ENCODE measurements around the gene TTLL13.
A peak's percentile ranks its signal among the peaks of the same experiment; 100 is the strongest.
"Not testable (repeated sequence)": the region's sequence is repeated elsewhere in the genome, so short reads cannot be mapped to it uniquely, and the experiment has no call there.

The TTLL13 gene

DNA sequence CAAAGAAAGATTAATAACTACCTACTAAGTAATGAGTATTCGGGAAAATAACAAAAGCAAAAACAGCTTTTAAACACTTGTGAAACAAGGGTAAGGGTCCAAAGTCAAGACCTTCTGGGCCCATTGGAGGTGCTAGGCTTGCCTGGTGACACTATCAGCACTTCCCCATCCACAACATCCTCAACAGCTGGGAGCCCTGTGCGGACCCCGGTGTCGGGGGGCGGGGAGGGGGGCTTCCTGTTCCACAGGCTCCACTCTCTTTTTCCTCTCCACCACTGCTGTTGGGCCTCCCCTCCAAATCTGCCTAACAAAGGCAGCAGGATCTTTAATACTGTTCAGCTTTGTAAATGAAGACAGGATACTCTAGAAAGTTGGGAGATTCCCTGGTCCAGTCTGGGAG is 37.7 kb downstream of the TTLL13 start:
- no peak for DNase-seq (ENCODE audit: low spot score)

DNA sequence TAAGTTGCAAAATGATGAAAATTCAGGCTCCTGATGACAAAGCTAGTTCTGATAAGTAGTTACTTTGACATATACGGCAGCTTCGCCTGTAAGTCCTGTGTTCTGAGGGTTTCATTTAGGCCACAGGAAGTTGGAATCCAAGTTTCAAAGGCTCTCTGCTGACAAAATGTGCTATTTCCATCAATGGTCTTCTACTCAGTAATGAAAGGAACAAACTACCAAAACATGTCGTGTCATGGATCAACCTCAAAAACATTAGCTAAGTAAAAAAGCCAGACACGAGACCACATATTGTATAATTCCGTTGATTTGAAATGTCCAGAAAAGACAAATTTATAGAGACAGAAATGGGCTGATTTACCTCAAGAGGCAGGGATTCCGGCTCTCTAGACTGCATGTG is 38.6 kb downstream of the TTLL13 start:
- DNase-seq (ENCODE audit: low spot score) = no peak

DNA sequence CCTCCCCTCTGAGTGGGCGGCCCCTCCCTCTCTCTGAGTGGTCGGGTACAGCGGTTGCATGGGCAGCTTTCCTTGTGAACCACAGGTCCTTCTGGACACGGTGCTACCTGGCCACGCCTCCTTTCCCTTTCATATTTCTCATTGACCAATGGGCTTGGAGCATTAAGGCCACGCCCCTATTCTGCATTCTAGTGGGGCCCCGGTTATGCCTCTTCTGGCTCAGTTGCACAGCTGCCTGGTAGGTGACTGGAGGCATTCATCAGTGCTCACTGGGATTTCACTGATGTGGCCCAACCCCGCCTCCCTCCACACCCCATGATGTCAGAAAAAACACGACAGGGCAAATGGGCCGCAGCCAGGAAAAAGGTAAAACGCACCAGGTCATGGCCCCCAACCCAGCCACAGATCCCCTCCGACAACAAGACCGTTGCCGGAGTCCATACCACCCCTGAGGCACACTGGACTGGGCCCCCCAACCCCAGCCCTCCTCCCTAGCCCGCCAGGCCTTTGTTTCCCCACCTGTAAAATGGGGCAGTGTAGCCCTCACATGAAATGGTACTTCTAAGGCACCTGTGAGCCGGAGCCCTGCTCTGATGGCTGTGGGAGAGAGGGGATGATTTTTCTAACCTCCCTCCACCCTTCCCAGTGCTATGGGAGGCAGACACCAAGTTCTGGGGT is 42.5 kb downstream of the TTLL13 start:
- DNase-seq (ENCODE audit: low spot score) = no peak

DNA sequence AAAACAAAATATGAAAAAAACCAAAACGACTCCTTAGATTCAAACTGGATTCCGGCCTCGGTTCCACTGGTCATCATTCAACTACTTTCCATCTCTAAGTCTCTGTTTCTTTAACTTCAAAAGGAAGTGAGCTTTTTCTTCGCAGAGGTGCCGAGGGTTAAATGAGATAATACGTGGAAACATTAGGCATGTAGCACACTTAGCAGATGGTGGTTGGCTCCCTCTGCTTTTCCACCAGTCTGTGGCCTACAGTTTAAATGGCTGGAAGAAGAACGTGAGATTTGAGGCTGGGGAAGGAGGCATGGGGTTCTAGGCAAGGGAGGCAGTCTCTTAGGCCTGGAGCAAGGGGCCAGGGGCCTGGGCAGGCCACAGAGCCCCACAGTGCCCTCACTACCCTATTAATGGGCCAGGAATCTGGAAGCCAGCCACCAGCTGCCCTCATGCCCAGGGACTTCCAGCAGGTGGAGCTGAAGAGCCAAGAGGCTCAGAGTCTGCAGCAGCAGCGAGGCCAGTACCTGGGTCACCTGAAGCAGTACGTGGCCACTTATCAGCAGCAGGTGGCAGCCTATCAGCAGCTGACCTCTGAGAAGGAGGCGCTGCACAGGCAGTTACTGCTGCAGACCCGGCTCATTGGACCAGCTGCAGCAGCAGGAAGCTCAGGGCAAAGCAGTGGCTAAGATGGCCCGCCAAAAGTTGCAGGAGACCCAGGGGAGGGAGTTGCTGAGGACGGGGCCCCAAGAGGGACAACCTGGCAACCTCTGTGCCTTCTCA is 43.9 kb downstream of the TTLL13 start:
- DNase-seq (ENCODE audit: low spot score) = peak; percentile 75

DNA sequence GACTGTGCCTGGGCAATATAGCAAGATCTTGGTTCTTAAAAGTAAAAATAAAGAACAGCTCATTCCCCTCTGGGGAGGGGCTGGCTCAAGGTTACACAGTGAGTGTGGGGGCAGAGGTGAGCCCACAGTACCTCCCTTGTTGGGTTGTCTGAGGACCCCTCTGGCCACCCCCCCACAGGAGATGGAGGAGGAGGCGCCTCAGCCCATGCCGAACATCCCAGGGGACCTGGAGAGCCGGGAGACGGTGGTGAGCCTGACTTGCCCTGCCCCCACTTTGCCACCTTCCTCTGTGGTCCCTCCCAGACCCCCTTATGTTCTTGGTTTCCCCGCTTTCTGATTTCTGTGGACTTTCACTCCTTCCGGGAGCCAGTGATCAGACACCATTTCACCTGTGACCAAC is 44.8 kb downstream of the TTLL13 start:
- no peak for DNase-seq (ENCODE audit: low spot score)

DNA sequence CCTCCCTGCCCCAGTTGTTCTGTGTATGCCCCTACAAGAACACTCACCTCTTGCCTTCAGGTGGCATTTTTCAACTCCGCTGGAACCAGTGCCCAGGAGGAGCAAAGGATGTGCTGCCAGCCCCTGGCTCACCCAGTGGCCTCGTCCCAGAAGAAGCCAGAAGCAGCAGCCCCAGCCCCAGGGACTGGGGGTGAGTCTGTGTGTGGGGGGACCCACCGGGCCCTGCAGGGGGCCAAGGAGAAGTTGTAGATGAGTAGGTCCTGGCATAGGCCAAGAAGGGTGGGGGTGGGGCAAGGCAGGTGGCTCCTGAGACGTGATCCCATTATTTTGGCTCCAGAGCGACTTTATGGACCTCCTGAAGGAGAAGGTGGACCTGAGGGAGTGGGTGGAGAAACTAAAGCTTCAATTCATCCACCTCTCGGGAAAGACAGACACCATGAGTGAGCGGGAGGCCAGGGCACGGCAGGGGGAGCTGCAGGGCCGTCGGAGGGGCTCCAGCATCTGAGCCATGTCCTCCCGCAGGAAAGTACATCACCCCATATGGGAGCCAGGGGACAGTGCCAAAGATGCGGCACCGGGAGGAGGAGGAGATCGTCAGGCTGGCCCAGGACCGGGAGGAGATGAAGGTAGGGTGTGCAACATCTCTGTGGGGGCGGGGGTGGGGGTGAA is 45.4 kb downstream of the TTLL13 start:
- DNase-seq (ENCODE audit: low spot score) = no peak

DNA sequence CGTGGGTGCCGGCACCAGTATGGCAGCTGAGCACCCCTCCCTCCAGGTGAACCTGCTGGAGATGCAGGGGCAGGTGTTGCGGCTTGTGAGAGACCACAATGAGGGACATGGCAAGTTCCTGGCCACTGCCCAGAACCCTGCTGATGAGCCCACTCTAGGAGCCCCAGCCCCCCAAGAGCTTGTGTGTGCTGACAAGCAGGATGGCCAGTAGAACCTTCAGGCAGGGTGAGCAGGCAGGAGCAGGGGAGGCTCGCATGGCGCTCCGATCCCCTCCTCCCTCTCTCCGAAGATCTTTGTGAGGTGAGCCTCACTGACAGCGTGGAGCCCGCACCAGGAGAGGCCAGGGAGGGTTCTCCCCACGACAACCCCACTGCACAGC is 45.9 kb downstream of the TTLL13 start:
- DNase-seq (ENCODE audit: low spot score) = no peak

DNA sequence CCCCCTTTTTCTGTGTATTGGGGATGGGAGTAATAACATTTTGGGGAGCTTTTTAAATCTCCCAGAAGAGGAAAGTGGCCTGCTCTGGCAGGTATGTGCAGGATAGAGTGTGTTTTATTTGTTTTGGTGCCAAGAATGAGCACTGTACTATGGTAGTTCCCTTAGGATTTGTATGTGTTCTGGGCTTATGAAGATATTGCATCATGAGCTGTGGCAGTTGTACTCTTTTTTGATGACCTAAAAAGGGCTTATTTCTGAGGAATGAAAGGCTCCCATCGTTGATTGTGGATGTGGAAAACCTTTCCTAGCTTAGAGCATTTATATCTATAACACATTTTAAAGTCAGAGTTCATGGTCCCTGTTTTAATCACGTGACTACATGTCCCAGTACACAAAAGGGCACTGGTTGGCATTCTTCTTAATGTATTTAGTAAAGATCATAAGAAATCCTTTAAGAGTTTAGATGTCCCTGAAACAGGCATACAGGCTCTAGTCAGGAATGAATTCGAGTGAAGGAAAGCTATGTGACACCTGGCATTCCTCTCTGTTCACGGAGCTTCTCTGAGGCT is 47.0 kb downstream of the TTLL13 start:
- not testable (repeated sequence) for DNase-seq (ENCODE audit: low spot score)

DNA sequence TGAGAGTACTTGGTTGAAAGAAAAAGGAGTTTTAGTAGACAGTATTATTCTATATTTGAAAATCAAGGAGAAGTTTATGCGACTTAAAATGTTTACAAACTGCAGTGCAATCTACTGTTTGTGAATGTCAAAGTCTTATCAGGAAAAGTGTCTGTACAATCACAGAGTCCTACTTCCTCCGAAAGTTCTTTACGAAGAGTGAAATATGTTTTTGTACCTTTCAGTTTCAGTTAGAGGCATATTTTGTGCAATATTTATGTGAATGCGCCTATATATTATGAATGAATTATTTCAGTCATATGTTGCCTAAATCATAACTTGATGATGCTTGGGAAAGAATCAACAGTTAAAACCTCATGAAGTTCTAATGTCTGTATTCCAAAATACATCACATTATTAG is 47.7 kb downstream of the TTLL13 start:
- DNase-seq (ENCODE audit: low spot score) = no peak

DNA sequence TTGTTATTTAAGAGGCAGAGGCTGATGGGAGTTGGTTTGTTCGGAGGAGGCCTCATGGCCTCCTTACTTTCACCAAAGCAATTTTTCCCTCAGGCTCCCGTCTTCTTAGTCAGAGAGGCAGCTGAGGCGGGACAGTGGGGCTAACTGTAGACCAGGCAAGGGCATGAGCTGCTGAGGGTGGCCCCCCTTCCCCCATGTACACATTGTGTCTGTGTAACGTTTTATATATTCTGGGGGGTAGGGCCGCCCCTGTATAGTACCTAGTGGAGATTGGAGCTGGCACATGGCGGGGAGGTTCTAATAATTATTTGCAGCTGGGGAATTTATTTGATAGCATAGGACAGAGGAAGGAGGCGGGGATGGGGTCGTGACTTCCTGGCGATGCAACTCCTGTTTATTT is 51.2 kb downstream of the TTLL13 start:
- DNase-seq (ENCODE audit: low spot score) = no peak

DNA sequence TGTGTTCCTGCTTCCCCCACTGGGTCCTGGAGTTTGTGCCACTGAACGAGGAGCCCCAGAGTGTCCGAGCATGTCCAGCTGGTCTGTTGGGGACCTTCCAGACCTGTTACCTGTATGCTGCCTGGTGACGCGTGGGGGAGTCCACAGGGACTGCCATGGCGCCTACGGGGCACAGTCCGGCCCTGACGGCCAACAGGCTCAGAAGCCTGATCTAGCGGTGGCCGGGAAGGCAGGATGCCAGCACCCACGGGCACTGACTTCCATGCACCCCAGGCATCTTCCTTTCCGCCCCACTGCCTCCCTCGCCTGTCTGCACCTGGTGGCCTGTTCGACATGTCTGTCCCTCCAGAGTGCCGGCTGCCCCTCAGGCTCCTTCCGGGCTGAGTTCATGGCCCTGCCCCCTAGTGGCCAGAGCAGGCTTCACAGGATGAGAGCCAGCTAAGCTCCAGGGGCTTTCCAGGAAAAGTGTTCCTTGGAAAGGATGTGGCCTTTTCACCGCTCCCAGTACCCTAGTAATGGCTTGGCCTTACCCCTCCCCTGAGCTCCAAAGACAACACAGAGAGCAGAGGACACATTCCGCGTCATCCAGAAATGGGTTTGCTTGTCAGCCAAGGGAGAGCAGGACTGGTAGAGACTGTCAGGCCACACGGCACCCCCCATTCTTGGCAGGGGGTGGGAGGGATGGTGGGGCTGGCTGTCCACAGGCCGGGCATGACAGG is 51.8 kb downstream of the TTLL13 start:
- peak; percentile 66 for DNase-seq (ENCODE audit: low spot score)

DNA sequence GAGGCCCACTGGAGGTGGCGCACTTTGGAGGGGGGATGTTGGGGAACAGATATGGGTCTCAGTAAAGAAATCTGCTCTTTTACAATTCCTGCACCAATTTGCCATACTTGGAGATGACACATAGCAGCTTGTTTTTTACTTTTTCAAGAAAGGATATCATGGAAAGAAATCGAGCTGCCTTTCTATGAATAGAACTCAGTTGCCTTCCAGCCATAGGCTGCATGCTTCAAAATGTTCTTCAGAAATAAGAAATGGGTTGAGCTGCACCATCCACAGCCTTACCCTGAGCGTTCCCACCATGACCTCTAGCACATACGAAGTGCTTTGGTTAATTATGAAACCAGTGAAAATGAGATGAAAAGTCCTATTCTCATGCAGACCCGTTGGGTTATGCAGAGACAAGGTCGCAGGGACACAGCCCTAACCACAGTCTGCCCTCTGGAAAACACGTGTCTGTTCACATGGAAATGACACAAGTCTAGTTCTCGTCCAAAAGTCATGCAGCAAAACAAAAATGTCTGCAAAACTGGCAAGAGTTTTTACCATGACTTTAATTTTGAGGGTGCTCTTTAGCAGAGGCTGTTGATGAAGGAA is 52.4 kb downstream of the TTLL13 start:
- DNase-seq (ENCODE audit: low spot score) = no peak

DNA sequence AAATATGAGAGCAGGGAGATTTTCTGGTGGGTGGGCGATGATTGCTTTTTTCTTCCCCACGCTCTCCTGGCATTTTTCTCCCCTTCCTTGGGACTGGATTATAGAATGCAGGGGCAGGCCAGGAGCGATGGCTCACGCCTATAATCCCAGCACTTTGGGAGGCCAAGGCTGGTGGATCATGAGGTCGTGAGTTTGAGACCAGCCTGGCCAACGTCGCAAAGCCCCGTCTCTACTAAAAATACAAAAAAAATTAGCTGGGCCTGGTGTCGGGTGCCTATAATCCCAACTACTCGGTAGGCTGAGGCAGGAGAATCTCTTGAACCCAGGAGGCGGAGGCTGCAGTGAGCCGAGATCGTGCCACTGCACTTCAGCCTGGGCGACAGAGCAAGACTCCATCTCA is 56.0 kb downstream of the TTLL13 start:
- not testable (repeated sequence) for DNase-seq (ENCODE audit: low spot score)

DNA sequence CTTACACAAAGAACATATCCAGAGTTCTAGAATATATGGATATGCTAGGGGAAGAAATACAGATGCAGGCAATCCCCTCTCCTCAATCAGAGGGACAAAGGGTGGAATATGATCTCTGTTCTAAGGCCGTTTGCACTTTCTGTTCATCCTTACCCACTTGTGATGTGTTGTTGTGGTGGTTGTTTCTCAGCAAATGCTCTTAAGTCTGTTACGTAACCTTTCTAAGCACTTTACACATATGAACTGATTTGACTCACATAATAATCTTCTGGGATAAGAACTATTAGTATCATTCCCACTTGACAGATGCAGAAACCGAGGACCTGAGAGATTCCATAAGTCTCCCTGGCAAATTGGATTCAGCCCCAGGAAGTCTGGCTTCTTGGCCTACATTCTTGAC is 56.6 kb downstream of the TTLL13 start:
- DNase-seq (ENCODE audit: low spot score) = no peak

DNA sequence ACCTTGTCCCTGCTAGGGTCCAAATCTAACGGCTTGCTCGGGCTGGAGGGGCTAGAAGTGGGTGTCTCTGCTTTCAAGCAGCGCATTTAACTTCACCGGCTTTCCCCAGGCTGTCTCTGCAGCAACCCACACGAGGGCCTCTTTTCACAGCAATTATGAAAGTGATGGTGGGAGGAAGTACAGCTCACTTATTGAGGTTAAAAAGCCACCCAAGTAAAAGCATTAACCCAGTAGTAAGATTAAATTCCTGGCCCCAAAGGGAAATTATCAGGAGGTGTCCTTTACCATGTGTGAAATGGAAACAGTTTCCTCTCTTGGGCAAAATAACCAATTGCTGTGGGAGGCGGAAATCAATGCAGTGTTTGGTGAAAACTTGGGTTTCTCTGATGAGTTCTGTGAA is 57.2 kb downstream of the TTLL13 start:
- DNase-seq (ENCODE audit: low spot score) = peak; percentile 77

DNA sequence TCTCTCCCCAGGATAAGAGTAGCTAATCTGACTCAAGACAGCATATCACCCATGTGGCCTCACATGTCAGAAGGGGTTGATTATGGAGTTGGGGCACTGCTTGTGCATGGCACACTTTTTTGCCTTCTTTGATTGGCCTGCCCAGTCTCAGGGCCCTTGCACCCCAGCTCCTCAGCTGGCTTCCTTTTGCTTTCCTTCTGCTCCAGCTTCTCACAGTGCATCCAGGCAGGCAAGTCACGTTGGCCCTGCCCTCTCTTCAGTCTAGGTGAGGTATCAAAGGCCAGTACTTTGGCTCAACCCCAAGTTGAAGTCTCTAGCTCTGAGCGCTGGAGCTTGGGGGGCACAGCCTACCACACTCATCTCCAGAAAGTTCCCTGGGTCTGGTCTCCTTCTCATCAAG is 58.3 kb downstream of the TTLL13 start:
- DNase-seq (ENCODE audit: low spot score) = no peak

DNA sequence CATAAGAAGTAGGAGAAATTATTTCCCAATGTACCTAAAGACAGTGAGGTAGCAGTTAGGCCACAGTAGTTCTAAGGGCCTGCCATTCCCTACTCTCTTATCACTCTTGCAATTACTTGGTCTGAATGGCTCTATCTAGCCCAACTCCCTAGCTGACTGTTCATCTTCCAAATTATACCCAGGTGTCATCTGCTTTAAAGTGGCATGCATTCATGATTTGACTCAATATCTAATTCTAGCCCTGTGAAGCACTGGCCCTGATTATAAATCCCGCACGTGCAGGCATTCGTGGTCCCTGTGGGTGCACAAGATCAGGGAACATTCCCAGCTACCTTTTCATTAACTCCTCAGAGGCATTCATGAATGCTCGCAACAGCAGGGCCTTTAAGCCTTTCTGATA is 59.7 kb downstream of the TTLL13 start:
- no peak for DNase-seq (ENCODE audit: low spot score)

Measured in activated CD4-positive, alpha-beta T cell treated with anti-CD3 and anti-CD28 coated beads, Interleukin-2, Interleukin-4, amounts not matched to agents 100 ng/mL and 50 ng/mL, durations not matched to agents 16 hours and 8 hours (primary cell).